Activated naive CD8-positive, alpha-beta T cell treated with anti-CD3 and anti-CD28 coated beads, Interleukin-2, amount 50 U/mL, for 24 hours (primary cell): ENCODE results near the gene KCNJ2.

Source experiments
- ATAC-seq: fragments of 150-1000 bp; cut with Tn5 transposase; one replicate; pipeline ENCODE4 v1.10.0; 2021
- DNase-seq: peaks from one replicate; pipeline ENCODE4 v3.0.0; 2021
- H3K27ac Mint-ChIP-seq: one replicate; pipeline ENCODE4 v1.8.0; 2021; ENCODE audit warnings: mild to moderate bottlenecking, mixed read lengths
- H3K27me3 Mint-ChIP-seq: one replicate; pipeline ENCODE4 v1.8.0; 2021; ENCODE audit warnings: mixed read lengths
- H3K36me3 Mint-ChIP-seq: one replicate; pipeline ENCODE4 v1.8.0; 2021; ENCODE audit warnings: low read depth, mixed read lengths
- H3K4me1 Mint-ChIP-seq: one replicate; pipeline ENCODE4 v1.8.0; 2021; ENCODE audit warnings: mixed read lengths
- H3K4me3 Mint-ChIP-seq: one replicate; pipeline ENCODE4 v1.8.0; 2021; ENCODE audit warnings: mild to moderate bottlenecking, moderate library complexity, mixed read lengths
- H3K9me3 Mint-ChIP-seq: one replicate; pipeline ENCODE4 v1.8.0; 2021; ENCODE audit warnings: mixed read lengths

KCNJ2 gene

DNA sequence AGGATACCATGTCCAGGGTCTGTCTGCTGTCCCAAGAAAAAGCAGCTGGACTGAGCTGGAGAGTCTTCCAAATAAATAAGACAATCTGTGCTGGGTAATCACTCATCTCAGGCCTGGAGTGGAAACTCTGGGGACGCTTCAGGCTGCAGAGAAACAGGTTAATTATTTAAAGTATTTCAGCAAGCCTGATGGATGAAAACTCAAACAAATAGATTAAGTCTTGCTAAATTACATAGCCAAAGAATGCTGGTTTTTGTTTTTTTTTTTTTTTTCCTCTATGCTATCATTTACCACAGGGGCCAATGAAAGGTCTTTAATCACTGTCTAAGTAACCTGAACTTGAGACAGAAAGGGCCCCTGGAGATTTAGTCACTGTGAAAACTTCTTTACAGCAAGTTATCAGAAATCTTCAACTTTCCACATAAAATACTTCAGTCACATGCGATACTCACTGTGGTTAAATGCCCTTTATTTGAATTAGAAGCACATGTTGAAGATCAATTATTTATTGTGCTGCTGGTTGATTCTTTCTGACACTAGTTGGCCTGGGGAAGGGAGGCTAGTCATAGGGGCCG is 31.0 kb upstream of the KCNJ2 start:
- DNase-seq (no peak), ATAC-seq (no peak)
- Mint-ChIP-seq H3K4me3 (no peak overlapping the region), H3K36me3 (no peaks in the 10 kb centered on the region), H3K27me3 (peaks cover 2% of the 10 kb centered on the region), H3K27ac (no peak overlapping the region), H3K9me3 (no peaks in the 10 kb centered on the region), H3K4me1 (peaks cover 21% of the 10 kb centered on the region)

DNA sequence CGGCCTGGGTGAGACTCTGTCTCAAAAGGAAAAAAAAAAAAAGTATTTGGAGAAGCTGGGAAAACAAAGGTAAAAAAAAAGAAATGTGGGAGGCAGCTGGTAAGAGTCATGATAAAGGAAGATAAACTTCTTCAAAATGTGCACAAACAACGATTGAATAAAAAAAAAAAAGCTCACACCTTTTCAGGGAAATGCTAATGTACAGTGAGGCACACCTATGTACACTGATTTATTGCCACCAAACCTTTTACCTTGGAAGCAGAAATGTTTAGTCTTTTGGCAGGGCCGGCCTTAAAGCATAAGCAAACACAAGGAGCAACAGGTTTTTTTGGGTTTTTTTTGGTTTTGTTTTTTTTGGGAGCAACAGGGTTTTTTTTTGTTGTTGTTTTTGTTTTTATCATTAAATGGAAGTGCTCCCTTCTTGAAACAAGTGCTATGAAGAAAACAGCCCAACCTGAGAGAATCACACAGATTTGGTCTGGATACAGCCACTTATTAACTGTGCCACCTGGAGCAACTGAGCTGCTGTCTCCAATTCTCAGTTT is 29.8 kb upstream of the KCNJ2 start:
- Mint-ChIP-seq H3K4me1 (peaks cover 21% of the 10 kb centered on the region), H3K27ac (no peak overlapping the region)
- ATAC-seq, result no peak

DNA sequence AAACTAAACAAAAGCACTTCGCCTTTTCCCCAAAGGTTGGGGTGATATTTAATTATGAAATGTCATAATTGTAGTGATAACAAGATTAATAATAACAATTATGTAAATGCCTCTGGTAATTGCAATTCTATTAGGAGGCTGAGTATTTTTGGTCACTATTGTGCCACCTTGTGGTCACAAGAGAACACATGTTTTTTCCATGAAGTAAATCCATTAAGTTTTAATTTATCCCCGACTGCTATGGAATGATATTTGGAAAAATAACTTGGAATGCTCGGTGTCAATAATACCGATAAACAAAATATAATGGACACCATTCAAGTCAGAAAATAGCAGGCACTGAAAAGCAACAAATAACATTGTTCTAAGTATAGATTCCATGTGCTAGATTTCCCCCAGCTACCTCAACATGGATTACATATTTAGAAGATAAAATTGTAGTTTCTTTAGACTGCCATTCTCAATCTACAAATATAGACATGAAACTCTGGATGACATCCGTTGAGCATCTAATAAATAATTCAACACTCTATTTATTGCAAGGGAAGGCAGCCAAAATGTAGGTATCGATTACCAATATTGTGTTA is 25.0 kb upstream of the KCNJ2 start:
- Mint-ChIP-seq H3K27ac (no peak overlapping the region), H3K27me3 (peaks cover 2% of the 10 kb centered on the region), H3K36me3 (no peaks in the 10 kb centered on the region), H3K9me3 (no peaks in the 10 kb centered on the region), H3K4me1 (no peaks in the 10 kb centered on the region), H3K4me3 (no peak overlapping the region)
- no peak for DNase-seq
- ATAC-seq, result no peak

More for the DNA sequence above, 29.8 kb upstream of the KCNJ2 start:
- no peaks in the 10 kb centered on the region for H3K9me3 Mint-ChIP-seq
- peaks cover 2% of the 10 kb centered on the region for H3K27me3 Mint-ChIP-seq
- no peak for DNase-seq
- H3K4me3 Mint-ChIP-seq, result no peak overlapping the region
- no peaks in the 10 kb centered on the region for H3K36me3 Mint-ChIP-seq

DNA sequence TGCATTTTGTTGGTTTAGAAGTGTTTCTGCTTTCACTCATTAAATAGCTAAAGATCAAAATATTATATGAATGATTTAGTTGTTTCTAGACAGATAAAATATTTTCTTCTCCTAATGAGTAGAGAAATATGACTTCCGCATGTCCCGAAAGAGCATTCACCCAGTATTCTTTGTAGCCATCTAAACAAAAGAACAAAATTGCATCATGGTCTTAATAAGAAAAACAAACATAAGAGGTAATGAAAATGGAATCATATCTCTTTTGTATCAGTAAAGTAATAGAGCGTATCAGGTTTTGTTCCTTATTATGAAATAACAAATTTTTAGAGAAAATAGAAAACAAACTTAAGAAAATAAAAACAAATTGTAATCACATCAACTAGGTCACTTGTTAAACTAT is 16.1 kb upstream of the KCNJ2 start:
- DNase-seq (no peak), ATAC-seq (no peak)
- Mint-ChIP-seq H3K4me1 (no peaks in the 10 kb centered on the region), H3K9me3 (no peaks in the 10 kb centered on the region), H3K27ac (no peak overlapping the region), H3K27me3 (peaks cover 5% of the 10 kb centered on the region), H3K36me3 (no peaks in the 10 kb centered on the region), H3K4me3 (no peak overlapping the region)

DNA sequence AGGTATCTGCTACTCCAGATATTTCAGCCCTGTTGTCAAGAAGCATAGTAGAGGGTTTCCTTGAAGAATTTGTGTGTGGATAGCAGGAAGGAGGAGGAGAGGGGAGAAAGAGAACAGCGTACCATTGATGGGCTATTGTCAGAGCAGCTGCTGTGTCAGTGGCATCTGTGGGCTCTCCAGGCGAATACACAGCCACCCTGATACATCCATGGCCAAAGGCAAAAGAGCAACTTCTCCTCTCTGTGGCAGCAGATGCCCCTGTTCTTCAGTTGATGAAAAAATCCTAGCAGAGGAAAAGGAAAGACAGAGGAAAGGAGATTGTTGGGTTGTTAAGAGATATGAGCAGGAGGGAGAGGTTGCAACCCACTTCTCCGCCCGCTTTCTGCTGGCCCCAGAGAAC is 12.2 kb upstream of the KCNJ2 start:
- Mint-ChIP-seq H3K36me3 (no peaks in the 10 kb centered on the region), H3K27ac (no peak overlapping the region), H3K4me1 (no peaks in the 10 kb centered on the region), H3K4me3 (no peak overlapping the region), H3K9me3 (no peaks in the 10 kb centered on the region), H3K27me3 (peaks cover 7% of the 10 kb centered on the region)
- ATAC-seq (no peak), DNase-seq (no peak)

DNA sequence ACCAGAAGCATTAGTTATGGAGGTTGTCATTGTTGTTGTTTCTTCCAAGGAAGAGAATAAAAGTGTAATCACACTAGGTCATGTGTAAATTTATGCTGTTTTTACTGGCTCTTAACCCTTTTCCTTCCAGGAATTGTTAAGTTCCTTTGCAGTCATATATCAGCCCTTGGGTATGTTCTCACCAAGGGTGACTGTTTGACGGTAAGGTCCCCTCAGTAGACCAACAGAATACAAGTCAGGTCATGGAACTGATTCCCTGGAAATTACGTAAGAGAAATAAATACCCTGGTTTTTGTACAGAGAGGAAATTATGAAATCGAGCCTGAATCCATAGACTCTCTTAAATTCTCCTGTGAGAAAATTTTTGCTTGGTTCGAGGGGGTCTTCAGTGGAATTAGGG is 11.2 kb upstream of the KCNJ2 start:
- no peaks in the 10 kb centered on the region for H3K4me1 Mint-ChIP-seq
- no peaks in the 10 kb centered on the region for H3K36me3 Mint-ChIP-seq
- DNase-seq (no peak), ATAC-seq (no peak)
- H3K27me3 Mint-ChIP-seq, result peaks cover 7% of the 10 kb centered on the region
- no peak overlapping the region for H3K27ac Mint-ChIP-seq
- H3K4me3 Mint-ChIP-seq, result no peak overlapping the region
- no peaks in the 10 kb centered on the region for H3K9me3 Mint-ChIP-seq

DNA sequence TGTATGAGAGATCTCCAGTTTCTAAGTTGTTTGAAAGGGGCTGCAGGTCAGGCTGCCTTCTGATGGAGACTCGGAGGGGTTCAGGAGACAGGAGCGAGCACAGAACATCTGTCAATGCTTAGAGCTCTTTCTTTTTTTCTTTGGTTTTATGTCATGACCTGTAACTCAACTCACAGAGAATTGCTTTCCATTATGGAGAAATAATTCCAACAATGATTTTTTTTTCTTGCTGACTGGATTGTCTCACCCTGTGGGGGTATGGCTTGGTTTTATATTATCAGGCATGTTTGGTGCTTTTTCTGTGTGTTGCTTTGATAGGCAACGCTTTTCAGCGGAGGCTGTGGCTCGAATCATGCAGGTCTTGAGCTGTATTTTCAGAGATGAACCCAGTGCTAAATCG is 10.7 kb upstream of the KCNJ2 start:
- H3K4me1 Mint-ChIP-seq, result no peaks in the 10 kb centered on the region
- H3K27ac Mint-ChIP-seq, result no peak overlapping the region
- no peak for ATAC-seq
- H3K9me3 Mint-ChIP-seq, result no peaks in the 10 kb centered on the region
- H3K27me3 Mint-ChIP-seq, result peaks cover 9% of the 10 kb centered on the region
- no peaks in the 10 kb centered on the region for H3K36me3 Mint-ChIP-seq
- no peak overlapping the region for H3K4me3 Mint-ChIP-seq
- no peak for DNase-seq

DNA sequence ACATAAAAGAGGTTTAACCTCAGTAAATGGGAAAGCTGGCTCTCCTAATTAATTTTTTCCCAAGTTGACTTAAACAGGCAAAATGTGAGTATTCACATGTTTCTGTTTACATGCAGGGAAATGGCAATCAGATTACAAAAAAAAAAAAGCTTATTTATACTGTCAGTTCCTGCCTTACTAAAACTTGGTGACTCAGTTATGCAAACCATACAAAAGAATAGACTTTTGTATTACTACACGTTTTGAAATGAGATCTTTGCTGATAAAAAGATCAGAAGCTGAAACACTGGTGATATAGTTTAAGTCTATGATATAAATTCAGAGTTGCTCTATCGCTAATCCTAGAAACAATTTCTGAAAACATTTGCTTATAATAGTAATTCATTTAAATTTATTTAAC is 9.4 kb upstream of the KCNJ2 start:
- DNase-seq, result no peak
- Mint-ChIP-seq H3K4me3 (no peak overlapping the region), H3K9me3 (no peaks in the 10 kb centered on the region), H3K4me1 (no peaks in the 10 kb centered on the region), H3K27me3 (peaks cover 16% of the 10 kb centered on the region), H3K36me3 (no peaks in the 10 kb centered on the region), H3K27ac (no peak overlapping the region)
- no peak for ATAC-seq

DNA sequence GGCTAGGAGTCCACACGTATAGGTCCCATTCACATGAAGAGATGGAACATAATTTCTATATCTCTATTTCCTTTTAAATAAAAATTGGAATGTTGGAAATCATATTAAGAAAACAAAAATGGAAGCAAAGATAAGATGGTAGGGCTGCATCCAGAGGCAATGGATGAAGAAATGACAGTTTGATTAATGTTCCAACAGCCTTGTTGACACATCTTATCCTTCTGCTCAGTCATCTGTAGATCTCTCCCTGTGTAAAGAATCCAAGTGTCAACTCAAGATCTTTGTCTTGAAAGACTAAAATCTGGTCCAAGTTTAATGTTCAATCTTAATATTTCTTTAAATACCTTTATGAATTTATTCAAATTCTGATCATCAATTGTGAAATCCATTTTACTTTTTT is 7.8 kb upstream of the KCNJ2 start:
- DNase-seq (no peak), ATAC-seq (no peak)
- H3K4me3 Mint-ChIP-seq, result no peak overlapping the region
- no peaks in the 10 kb centered on the region for H3K4me1 Mint-ChIP-seq
- no peaks in the 10 kb centered on the region for H3K36me3 Mint-ChIP-seq
- no peak overlapping the region for H3K27ac Mint-ChIP-seq
- no peaks in the 10 kb centered on the region for H3K9me3 Mint-ChIP-seq
- H3K27me3 Mint-ChIP-seq, result peaks cover 21% of the 10 kb centered on the region

DNA sequence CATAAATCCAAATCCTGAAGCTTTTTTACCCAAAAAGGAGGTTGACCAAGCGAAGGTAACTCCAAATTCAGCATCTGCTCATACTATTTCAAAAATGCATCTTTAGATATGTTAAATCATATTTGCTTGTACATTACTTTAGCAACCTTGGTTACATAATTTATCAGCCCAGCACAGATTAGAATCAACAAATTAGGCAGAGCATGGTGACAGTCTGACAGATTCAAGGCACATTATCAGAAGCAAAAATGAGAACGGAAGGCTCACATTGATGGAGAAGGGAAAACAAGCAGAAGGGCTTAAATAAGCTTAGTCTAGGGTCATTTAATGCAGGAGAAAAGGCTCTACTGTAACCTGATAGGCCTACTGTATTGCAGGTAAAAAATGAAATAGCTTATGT is 3.9 kb upstream of the KCNJ2 start:
- H3K4me3 Mint-ChIP-seq, result no peak overlapping the region
- peaks cover 45% of the 10 kb centered on the region for H3K27me3 Mint-ChIP-seq
- no peaks in the 10 kb centered on the region for H3K9me3 Mint-ChIP-seq
- ATAC-seq (no peak), DNase-seq (no peak)
- peaks cover 17% of the 10 kb centered on the region for H3K4me1 Mint-ChIP-seq
- H3K36me3 Mint-ChIP-seq, result no peaks in the 10 kb centered on the region
- H3K27ac Mint-ChIP-seq, result no peak overlapping the region

DNA sequence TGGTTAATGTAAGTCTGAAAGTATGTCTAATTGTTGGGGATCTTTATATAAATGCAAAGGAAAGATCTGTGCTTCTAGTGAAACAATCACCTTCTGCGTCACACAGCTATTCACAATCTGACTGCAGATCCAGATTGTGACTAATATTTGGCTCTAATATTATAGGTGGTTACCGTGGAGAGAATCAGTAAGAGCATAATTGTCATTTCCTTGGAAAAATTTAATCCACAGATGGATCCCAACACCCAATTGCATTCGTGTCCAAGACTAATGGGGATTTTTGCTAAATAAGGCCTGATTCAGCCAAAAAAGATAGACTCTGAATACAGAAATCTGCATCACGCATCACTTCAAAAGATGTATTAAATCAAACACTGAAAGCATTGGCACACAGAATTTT is 2.7 kb upstream of the KCNJ2 start:
- no peaks in the 10 kb centered on the region for H3K36me3 Mint-ChIP-seq
- peaks cover 17% of the 10 kb centered on the region for H3K4me1 Mint-ChIP-seq
- no peak overlapping the region for H3K4me3 Mint-ChIP-seq
- DNase-seq (no peak), ATAC-seq (no peak)
- no peak overlapping the region for H3K27ac Mint-ChIP-seq
- peaks cover 52% of the 10 kb centered on the region for H3K27me3 Mint-ChIP-seq
- H3K9me3 Mint-ChIP-seq, result no peaks in the 10 kb centered on the region

DNA sequence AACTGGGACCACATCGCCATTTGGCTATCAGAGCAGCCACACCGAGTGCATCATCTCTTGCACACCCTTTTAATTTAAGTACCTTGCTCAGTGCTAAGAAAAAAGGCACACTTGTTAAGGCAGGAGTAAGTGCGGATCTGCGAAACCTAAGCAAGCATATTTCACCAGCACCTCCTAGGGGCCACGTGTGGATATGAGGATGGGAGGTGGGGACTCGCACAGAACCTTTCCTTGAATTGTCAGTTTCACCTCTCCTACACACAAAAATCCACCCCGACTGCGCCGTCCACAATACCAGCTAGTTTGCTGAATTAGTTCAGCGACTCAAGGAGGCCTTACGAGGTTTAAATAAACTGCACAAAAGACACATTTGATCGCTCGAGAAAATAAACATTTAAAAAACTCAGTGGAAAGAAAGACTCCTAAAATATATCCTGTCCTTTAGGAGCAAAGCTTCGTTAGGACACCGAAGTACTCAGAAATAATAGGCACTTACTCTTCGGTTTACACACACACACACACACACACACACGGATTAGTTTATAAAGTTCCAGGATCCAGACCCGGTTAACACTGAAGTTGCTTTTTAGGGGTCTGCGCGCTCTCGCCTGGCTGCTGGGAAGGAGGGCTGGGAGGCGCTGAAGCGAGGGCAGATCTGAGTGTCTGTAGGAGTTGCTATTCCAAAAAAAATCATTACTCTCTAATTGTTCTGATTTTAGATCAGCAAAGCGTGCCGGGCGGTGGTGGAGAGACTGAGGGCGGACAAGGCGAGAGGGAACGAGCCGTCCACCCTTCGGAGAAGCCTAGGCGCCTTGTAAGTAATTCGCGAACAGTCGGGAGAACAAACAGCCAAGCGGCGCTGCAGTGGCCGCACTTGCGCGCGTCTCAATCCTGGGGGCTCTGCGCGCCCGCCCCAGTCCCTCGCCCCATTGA is 1.0 kb upstream of the KCNJ2 start:
- no peaks in the 10 kb centered on the region for H3K36me3 Mint-ChIP-seq
- H3K4me1 Mint-ChIP-seq, result peaks cover 17% of the 10 kb centered on the region
- DNase-seq (peak; percentile 26), ATAC-seq (peak; percentile 8)
- peaks cover 60% of the 10 kb centered on the region for H3K27me3 Mint-ChIP-seq
- H3K4me3 Mint-ChIP-seq, result peak overlapping the region; percentile 72
- H3K27ac Mint-ChIP-seq, result no peak overlapping the region
- H3K9me3 Mint-ChIP-seq, result no peaks in the 10 kb centered on the region

DNA sequence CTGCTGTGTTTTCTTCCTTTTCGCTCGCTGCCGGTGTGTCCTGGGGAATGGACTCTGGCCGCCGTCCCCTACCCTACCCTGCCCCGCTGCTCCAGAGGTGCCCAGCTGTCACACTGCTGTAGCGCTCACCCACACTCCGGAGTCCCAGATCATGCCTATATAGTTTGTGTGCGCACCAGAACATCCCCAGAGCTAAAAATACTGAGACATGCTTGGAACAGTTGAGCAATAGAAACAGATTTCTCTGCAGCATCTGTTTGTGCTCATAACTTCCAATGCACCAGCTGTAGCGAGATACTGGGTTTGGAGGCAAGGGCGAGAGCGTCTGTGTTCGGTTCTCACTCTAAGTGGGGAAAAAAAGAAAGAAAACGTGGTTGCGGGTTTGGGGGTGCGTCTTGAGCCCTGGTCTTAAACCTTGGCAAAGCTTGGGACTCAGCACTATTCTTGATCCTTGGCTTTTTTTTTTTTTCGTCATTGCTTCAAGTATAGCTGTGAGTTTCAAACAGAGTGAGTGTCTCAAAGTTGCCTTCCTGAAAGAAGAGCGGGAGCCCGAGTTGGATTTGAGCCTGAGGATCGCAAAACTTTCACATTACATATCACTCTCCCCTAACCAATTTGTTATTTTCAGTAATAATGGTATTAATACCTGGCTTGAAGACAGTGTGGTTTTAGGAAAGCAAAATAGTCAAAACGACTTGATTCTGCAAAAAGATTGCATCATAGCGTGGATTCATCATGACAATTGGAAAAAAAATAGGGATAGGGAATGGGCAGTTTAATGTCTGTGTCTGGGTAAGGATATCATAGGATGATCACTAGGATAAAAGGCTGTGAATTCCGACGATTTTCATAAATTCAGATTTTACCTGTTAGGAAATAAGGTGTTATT is 621 bp downstream of the KCNJ2 start:
- H3K27ac Mint-ChIP-seq, result no peak overlapping the region
- H3K4me1 Mint-ChIP-seq, result peaks cover 17% of the 10 kb centered on the region

DNA sequence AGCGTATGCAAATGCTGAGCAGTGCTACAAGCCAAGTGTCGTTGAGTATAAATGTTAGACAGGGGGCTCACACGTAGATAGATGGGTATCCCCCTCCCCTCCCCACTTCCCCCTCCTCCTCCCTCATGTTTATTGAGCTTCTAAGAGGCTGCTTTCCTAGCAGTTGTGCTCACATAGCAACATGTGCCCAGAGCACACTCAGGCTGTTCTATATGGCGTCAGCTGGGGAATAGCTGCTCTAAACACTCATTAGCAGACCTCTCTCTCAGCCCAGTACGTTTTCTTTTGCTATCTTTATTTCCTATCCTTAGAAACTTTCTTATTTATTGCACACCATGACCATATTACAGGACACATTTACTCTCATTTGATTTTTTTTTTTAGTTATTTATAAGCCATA is 1.8 kb downstream of the KCNJ2 start:
- Mint-ChIP-seq H3K4me3 (no peak overlapping the region), H3K27me3 (peaks cover 53% of the 10 kb centered on the region), H3K36me3 (no peaks in the 10 kb centered on the region), H3K9me3 (no peaks in the 10 kb centered on the region), H3K27ac (no peak overlapping the region), H3K4me1 (peaks cover 17% of the 10 kb centered on the region)
- ATAC-seq (no peak), DNase-seq (no peak)

More for the DNA sequence above, 621 bp downstream of the KCNJ2 start:
- Mint-ChIP-seq H3K9me3 (no peaks in the 10 kb centered on the region), H3K27me3 (peaks cover 55% of the 10 kb centered on the region), H3K4me3 (peak overlapping the region; percentile 65), H3K36me3 (no peaks in the 10 kb centered on the region)
- no peak for ATAC-seq
- no peak for DNase-seq
